ENCODE results near the gene TNP2.

TNP2 gene

DNA sequence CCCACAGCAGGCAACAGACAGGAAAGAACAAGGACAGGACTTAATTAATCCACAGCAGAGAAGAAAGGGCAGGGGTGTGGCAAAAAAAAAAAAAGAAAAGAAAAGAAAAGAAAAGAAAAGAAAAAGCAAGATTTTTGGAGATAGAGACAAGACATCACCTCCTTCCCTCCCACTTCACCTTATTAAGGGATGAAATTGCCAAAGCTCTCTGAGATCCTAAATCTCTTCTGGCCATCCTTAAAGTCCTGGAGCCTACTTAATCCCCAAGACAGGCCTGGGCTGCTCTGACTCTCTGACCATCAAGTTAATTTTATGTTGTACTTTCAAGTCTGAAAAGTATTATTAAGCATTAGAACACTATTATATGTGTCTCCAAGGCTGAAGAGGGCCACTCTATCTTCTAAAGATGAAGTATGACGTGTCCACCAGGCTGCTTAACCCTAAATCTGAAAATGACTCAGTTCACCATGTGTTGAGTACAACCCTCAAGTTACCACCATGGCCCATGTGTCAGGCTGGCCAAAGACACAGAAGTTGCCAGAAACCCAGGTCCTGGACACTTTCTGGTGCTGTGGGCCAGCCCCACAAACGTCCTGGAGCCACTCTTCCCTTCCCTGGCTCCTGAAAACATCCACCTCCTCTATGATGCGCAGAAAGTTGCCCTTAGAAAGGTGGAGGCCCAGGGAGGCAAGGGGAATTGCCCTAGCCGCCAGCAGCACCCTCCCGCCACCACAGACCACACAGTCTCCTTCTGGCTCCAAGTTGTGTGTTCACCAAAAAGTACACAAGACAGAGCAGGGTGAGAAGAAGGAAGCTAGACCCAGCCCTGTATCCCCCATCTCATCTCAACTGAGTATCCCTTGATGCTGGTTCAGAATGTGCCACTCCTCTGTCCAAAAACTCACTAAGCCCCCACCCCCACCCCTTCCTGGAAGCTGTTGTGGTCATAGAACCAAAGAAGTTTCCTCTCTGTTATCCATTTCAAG lies 15.8 kb downstream of the TNP2 start:
- Histone ChIP-seq H3K4me2 (ENCODE audit: low read length) (peak overlapping the region; percentile 98), H3K27me3 (ENCODE audit: control insufficient read depth, low read length) (peaks cover 23% of the 10 kb centered on the region), H3F3A (ENCODE audit: control insufficient read depth, insufficient read depth) (peaks cover 24% of the 10 kb centered on the region), H3K27ac (ENCODE audit: low read depth, low read length) (peak overlapping the region; percentile 58; the same call in 1 of the 2 replicates), H3K4me3 (ENCODE audit: low read length) (peak overlapping the region; percentile 78), H3K79me2 (ENCODE audit: control insufficient read depth, low read length) (peaks cover 37% of the 10 kb centered on the region), H3K36me3 (ENCODE audit: control insufficient read depth, low read length) (peaks cover 40% of the 10 kb centered on the region), H3K4me1 (ENCODE audit: control insufficient read depth, low read length) (peaks cover 58% of the 10 kb centered on the region), H3K9me2 (replicated peaks; ENCODE audit: control insufficient read depth, low read length) (no peaks in the 10 kb centered on the region), H4K20me1 (ENCODE audit: control insufficient read depth, insufficient read depth, low read depth, low read length) (peaks cover 12% of the 10 kb centered on the region), H3K9me3 (ENCODE audit: control insufficient read depth, insufficient read depth, low read length) (no peaks in the 10 kb centered on the region)
- no peak for TF ChIP-seq CTCF (IDR thresholded peaks at IDR 0.05; ENCODE audit: low read depth, low read length, poor library complexity, severe bottlenecking)
- no peak for TF ChIP-seq EZH2phosphoT487 (IDR thresholded peaks at IDR 0.05; ENCODE audit: borderline replicate concordance, low read length)

DNA sequence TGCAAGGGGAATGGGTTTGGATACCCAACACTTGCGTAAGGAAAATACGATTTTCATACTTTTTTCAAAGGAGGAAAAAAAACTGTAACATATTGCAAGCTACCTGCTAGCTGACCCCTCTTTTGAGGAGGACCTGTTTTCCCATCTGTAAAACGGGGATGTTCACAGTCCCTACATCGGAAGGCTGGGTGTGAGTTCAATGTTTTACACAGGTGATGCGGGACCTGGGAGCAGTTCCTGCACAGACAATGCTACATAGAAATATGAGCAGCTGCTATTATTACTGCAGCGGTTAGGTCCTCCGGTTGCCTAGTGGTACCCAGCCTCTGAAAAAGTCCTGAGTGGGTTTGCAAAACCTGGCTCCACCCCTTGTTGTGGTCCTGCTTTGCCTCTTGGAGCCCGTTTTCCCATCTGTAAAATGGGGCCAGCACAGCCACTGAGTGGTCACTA lies 16.6 kb downstream of the TNP2 start:
- TF ChIP-seq CTCF (IDR thresholded peaks at IDR 0.05; ENCODE audit: low read depth, low read length, poor library complexity, severe bottlenecking) (no peak), EZH2phosphoT487 (IDR thresholded peaks at IDR 0.05; ENCODE audit: borderline replicate concordance, low read length) (no peak)
- peaks cover 25% of the 10 kb centered on the region for H3K27me3 ChIP-seq (ENCODE audit: control insufficient read depth, low read length)
- peak overlapping the region; percentile 98 for H3K4me2 ChIP-seq (ENCODE audit: low read length)
- peak overlapping the region; percentile 78 for H3K4me3 ChIP-seq (ENCODE audit: low read length)
- H3F3A ChIP-seq (ENCODE audit: control insufficient read depth, insufficient read depth), result peaks cover 24% of the 10 kb centered on the region
- peaks cover 40% of the 10 kb centered on the region for H3K36me3 ChIP-seq (ENCODE audit: control insufficient read depth, low read length)
- no peaks in the 10 kb centered on the region for H3K9me2 ChIP-seq (replicated peaks; ENCODE audit: control insufficient read depth, low read length)
- H3K79me2 ChIP-seq (ENCODE audit: control insufficient read depth, low read length), result peaks cover 37% of the 10 kb centered on the region
- peaks cover 12% of the 10 kb centered on the region for H4K20me1 ChIP-seq (ENCODE audit: control insufficient read depth, insufficient read depth, low read depth, low read length)
- H3K27ac ChIP-seq (ENCODE audit: low read depth, low read length), result no peak overlapping the region
- peaks cover 54% of the 10 kb centered on the region for H3K4me1 ChIP-seq (ENCODE audit: control insufficient read depth, low read length)
- no peaks in the 10 kb centered on the region for H3K9me3 ChIP-seq (ENCODE audit: control insufficient read depth, insufficient read depth, low read length)

- Histone ChIP-seq H3K9me2 (replicated peaks; ENCODE audit: control insufficient read depth, low read length) (no peaks in the 10 kb centered on the region), H3K4me3 (ENCODE audit: low read length) (peak overlapping the region; percentile 78; the same call in 1 of the 2 replicates), H3K27ac (ENCODE audit: low read depth, low read length) (no peak overlapping the region), H3K36me3 (ENCODE audit: control insufficient read depth, low read length) (peaks cover 40% of the 10 kb centered on the region), H3K27me3 (ENCODE audit: control insufficient read depth, low read length) (peaks cover 18% of the 10 kb centered on the region), H3F3A (ENCODE audit: control insufficient read depth, insufficient read depth) (peaks cover 24% of the 10 kb centered on the region), H3K4me2 (ENCODE audit: low read length) (peak overlapping the region; percentile 98), H3K4me1 (ENCODE audit: control insufficient read depth, low read length) (peaks cover 47% of the 10 kb centered on the region), H3K79me2 (ENCODE audit: control insufficient read depth, low read length) (peaks cover 37% of the 10 kb centered on the region), H3K9me3 (ENCODE audit: control insufficient read depth, insufficient read depth, low read length) (no peaks in the 10 kb centered on the region), H4K20me1 (ENCODE audit: control insufficient read depth, insufficient read depth, low read depth, low read length) (peaks cover 12% of the 10 kb centered on the region)
- TF ChIP-seq CTCF (IDR thresholded peaks at IDR 0.05; ENCODE audit: low read depth, low read length, poor library complexity, severe bottlenecking) (no peak), EZH2phosphoT487 (IDR thresholded peaks at IDR 0.05; ENCODE audit: borderline replicate concordance, low read length) (no peak)
Measured at GRCh38 chr16:11251525-11252481, 17.3 kb downstream of the TNP2 start.
